HepG2 (cell line): Measurements from ENCODE around the gene FCHSD1. TPM values are rescaled to one million over a fixed set of nuclear protein-coding genes. Genes with fewer than 3 reads are reported as not detected.

Experiments used
- ATAC-seq: fragments of 200-7000 bp; cut with Tn5 transposase; 3 replicates; pipeline ENCODE4 v1.9.1; 2020; ENCODE audit warnings: mild to moderate bottlenecking, moderate library complexity
- BruUV-seq: library from RNA; stranded (reverse); fragments of 400-500 nt; replicated peaks from 2 replicates; lab custom pipeline; 2021; lab: Mats Ljungman, UMichigan
- CTCF ChIA-PET: fragments of 300-600 bp; formaldehyde crosslinking; extraction: SDS; loops from one replicate; lab custom pipeline; 2021; ENCODE audit warnings: low total read pairs, inconsistent platforms, low intra/inter-chr PET ratio; lab: Yijun Ruan, JAX
- POLR2A ChIA-PET: fragments of 350-600 bp; sonication (Branson Sonifier 250); formaldehyde crosslinking; loops from one replicate; lab custom pipeline; 2020; ENCODE audit warnings: antibody characterized with exemption, inconsistent platforms; lab: Yijun Ruan, JAX
- DNase-seq: peaks from one replicate; pipeline ENCODE4 v3.0.0-alpha.2; 2015; ENCODE audit warnings: low spot score
- FAIRE-seq: peaks from 3 replicates; lab custom pipeline; 2011; peaks lifted over from hg19 to GRCh38; lab: Jason Lieb, UNC
- H2AFZ ChIP-seq: one replicate; pipeline ENCODE4 v1.6.1; 2011; ENCODE audit warnings: low read length, inconsistent platforms
- H3K27ac ChIP-seq: fragments of 300-600 bp; 3 replicates; pipeline ENCODE4 v1.8.0; 2011; ENCODE audit warnings: mixed run types, mild to moderate bottlenecking, mixed read lengths, low read length, inconsistent platforms; ENCODE audit not compliant: insufficient read depth; ENCODE audit errors: extremely low read length
- H3K27me3 ChIP-seq, 2 experiments: fragments of 200-600 bp in 1 of 2; 2 replicates in 1 of 2; 3 replicates in 1 of 2; pipeline versions ENCODE4 v1.6.0 to v1.8.0; 2011; ENCODE audit warnings: low read length in 2 of 2, mild to moderate bottlenecking in 2 of 2, moderate library complexity in 2 of 2, inconsistent platforms in 1 of 2; ENCODE audit not compliant: insufficient read depth in 2 of 2, control insufficient read depth in 1 of 2
- H3K36me3 ChIP-seq, 2 experiments: fragments of 200-600 bp in 1 of 2; replicated peaks in 1 of 2; 2 replicates in 1 of 2; 3 replicates in 1 of 2; pipeline versions ENCODE4 v1.5.1 to v1.8.0; 2011; ENCODE audit warnings: low read length in 2 of 2, inconsistent platforms in 1 of 2; ENCODE audit not compliant: insufficient read depth in 2 of 2, control insufficient read depth in 1 of 2
- H3K4me1 ChIP-seq: 2 replicates; pipeline ENCODE4 v1.5.1; 2012; ENCODE audit warnings: low read length, inconsistent platforms; ENCODE audit not compliant: insufficient read depth
- H3K4me2 ChIP-seq: 2 replicates; pipeline ENCODE4 v1.6.0; 2011; ENCODE audit warnings: low read depth, low read length, inconsistent platforms
- H3K4me3 ChIP-seq, 3 experiments: fragments of 200-600 bp in 1 of 3; sonication (generic), shearing (Covaris generic) in 1 of 3; replicated peaks in 1 of 3; 2 replicates each; pipeline ENCODE4 v1.5.1; 2011 to 2016; ENCODE audit warnings: low read length in 3 of 3, inconsistent platforms in 2 of 3, low read depth in 2 of 3, mild to moderate bottlenecking in 2 of 3, control low read depth in 1 of 3, mixed read lengths in 1 of 3; ENCODE audit not compliant: insufficient read depth in 1 of 3
- H3K79me2 ChIP-seq: one replicate; pipeline ENCODE4 v1.6.1; 2011; ENCODE audit warnings: low read length, inconsistent platforms; ENCODE audit not compliant: insufficient read depth
- H3K9ac ChIP-seq: 2 replicates; pipeline ENCODE4 v1.6.0; 2011; ENCODE audit warnings: mild to moderate bottlenecking, low read depth, low read length, inconsistent platforms; ENCODE audit not compliant: insufficient read depth
- H3K9me3 ChIP-seq: 2 replicates; pipeline ENCODE4 v1.5.1; 2012; ENCODE audit warnings: mild to moderate bottlenecking, low read length
- H4K20me1 ChIP-seq: 2 replicates; pipeline ENCODE4 v1.6.0; 2011; ENCODE audit warnings: inconsistent platforms, mild to moderate bottlenecking, low read length, moderate library complexity; ENCODE audit not compliant: insufficient read depth
- ARNT2 ChIP-seq: sonication (generic); formaldehyde crosslinking; IDR thresholded peaks from 2 replicates; pipeline ENCODE4 v1.8.0; 2022; ENCODE audit warnings: mild to moderate bottlenecking, low read depth, missing genetic modification reagents, moderate library complexity
- ASH2L ChIP-seq: fragments of 300-600, 200-600 bp; sonication (generic); IDR thresholded peaks from 2 replicates; pipeline ENCODE4 v1.7.0; 2017; ENCODE audit warnings: low read depth, mild to moderate bottlenecking, moderate library complexity, mixed read lengths, low read length; ENCODE audit not compliant: insufficient read length
- GABPB1 ChIP-seq: IDR thresholded peaks from 2 replicates; pipeline ENCODE4 v1.6.1; 2016; ENCODE audit warnings: mild to moderate bottlenecking, missing genetic modification reagents, moderate library complexity, missing compliant biosample characterization
- HBP1 ChIP-seq: IDR thresholded peaks from 2 replicates; pipeline ENCODE4 v1.6.1; 2016; ENCODE audit warnings: low read depth, control low read depth
- HDAC1 ChIP-seq: sonication (generic); formaldehyde crosslinking; IDR thresholded peaks from 2 replicates; pipeline ENCODE4 v1.5.1; 2020; ENCODE audit warnings: mild to moderate bottlenecking, missing genetic modification reagents
- KLF13 ChIP-seq: sonication (generic); formaldehyde crosslinking; IDR thresholded peaks from 2 replicates; pipeline ENCODE4 v1.4.0; 2020; ENCODE audit warnings: mild to moderate bottlenecking, missing genetic modification reagents
- KMT2A ChIP-seq: sonication (generic); formaldehyde crosslinking; IDR thresholded peaks from 2 replicates; pipeline ENCODE4 v1.4.0; 2020; ENCODE audit warnings: missing genetic modification reagents
- PCBP1 ChIP-seq: fragments of 200-400 bp; formaldehyde crosslinking; IDR thresholded peaks from 2 replicates; pipeline ENCODE4 v1.6.1; 2017; ENCODE audit warnings: mild to moderate bottlenecking, low read depth, low read length, borderline replicate concordance
- RFXANK ChIP-seq: IDR thresholded peaks from 2 replicates; pipeline ENCODE4 v1.6.1; 2016
- SOX6 ChIP-seq, 2 experiments: fragments of 450-650 bp in 1 of 2; sonication (generic) in 1 of 2; formaldehyde crosslinking in 1 of 2; IDR thresholded peaks; 2 replicates each; pipeline versions ENCODE4 v1.4.0 to v1.6.1; 2017 to 2020; ENCODE audit warnings: antibody characterized with exemption in 1 of 2, mild to moderate bottlenecking in 1 of 2, missing genetic modification reagents in 1 of 2
- SRSF1 ChIP-seq: fragments of 200-400 bp; formaldehyde crosslinking; optimal IDR thresholded peaks from 2 replicates; pipeline ENCODE3; 2017; ENCODE audit warnings: mild to moderate bottlenecking, low read depth, low read length, moderate library complexity
- STAG1 ChIP-seq: sonication (generic); formaldehyde crosslinking; IDR thresholded peaks from 2 replicates; pipeline ENCODE4 v1.4.0; 2020; ENCODE audit warnings: missing genetic modification reagents
- TERF1 ChIP-seq: sonication (generic); formaldehyde crosslinking; IDR thresholded peaks from 2 replicates; pipeline ENCODE4 v1.8.0; 2022; ENCODE audit warnings: mild to moderate bottlenecking, missing genetic modification reagents, moderate library complexity
- TFDP2 ChIP-seq: sonication (generic); formaldehyde crosslinking; IDR thresholded peaks from 2 replicates; pipeline ENCODE4 v1.4.0; 2020; ENCODE audit warnings: missing genetic modification reagents
- ZBTB42 ChIP-seq: sonication (generic); formaldehyde crosslinking; IDR thresholded peaks from 2 replicates; pipeline ENCODE4 v1.5.0; 2020; ENCODE audit warnings: mild to moderate bottlenecking, missing genetic modification reagents
- ZEB1 ChIP-seq: IDR thresholded peaks from 2 replicates; pipeline ENCODE4 v1.6.1; 2012; ENCODE audit warnings: mild to moderate bottlenecking, low read depth, inconsistent platforms; ENCODE audit not compliant: insufficient replicate concordance
- ZNF225 ChIP-seq: sonication (generic); formaldehyde crosslinking; IDR thresholded peaks from 2 replicates; pipeline ENCODE4 v1.4.0; 2020; ENCODE audit warnings: mild to moderate bottlenecking, missing genetic modification reagents
- ZNF530 ChIP-seq: sonication (generic); formaldehyde crosslinking; IDR thresholded peaks from 2 replicates; pipeline ENCODE4 v1.5.0; 2020; ENCODE audit warnings: low read depth, mild to moderate bottlenecking, missing genetic modification reagents
- ZNF547 ChIP-seq: sonication (generic); formaldehyde crosslinking; IDR thresholded peaks from 2 replicates; pipeline ENCODE4 v1.5.1; 2020; ENCODE audit warnings: mild to moderate bottlenecking, missing genetic modification reagents
- ZNF615 ChIP-seq: sonication (generic); formaldehyde crosslinking; IDR thresholded peaks from 2 replicates; pipeline ENCODE4 v1.5.0; 2020; ENCODE audit warnings: mild to moderate bottlenecking, missing genetic modification reagents, borderline replicate concordance
- ZNF772 ChIP-seq: sonication (generic); formaldehyde crosslinking; IDR thresholded peaks from 2 replicates; pipeline ENCODE4 v1.5.0; 2020; ENCODE audit warnings: mild to moderate bottlenecking, missing genetic modification reagents
- ZNF790 ChIP-seq: sonication (generic); formaldehyde crosslinking; IDR thresholded peaks from 2 replicates; pipeline ENCODE4 v1.8.0; 2022; ENCODE audit warnings: missing genetic modification reagents, mild to moderate bottlenecking, borderline replicate concordance
- WGBS: methylation state at CpG from one replicate; pipeline ENCODE4 v1.1.6; 2017; ENCODE audit warnings: low lambda C conversion rate; 5-methylcytosine and 5-hydroxymethylcytosine counted together
- in situ Hi-C: cut with HindIII; loops from 2 replicates; pipeline ENCODE4 v1.10.0; 2017; ENCODE audit warnings: low pct_unique_long_range_greater_than_20kb; ENCODE audit not compliant: extremely low pct_ligation_motif_present
- intact Hi-C: fragments of 100-400 bp; cut with micrococcal nuclease; formaldehyde crosslinking; loops from one replicate; pipeline ENCODE4 v1.10.0; 2022; ENCODE audit not compliant: unreplicated experiment
- polyA plus RNA-seq, 8 experiments: library from polyadenylated mRNA; depleted of rRNA in 3 of 8; stranded (reverse) in 7 of 8; unstranded in 1 of 8; fragments of >200 nt; fragmentation: Illumina TruSeq in 4 of 8; extraction: Trizol in 4 of 8; gene quantifications; 2 replicates each; pipeline versions ENCODE4 v1.2.1 to v1.2.3, GENCODE V29; 2011 to 2016; ENCODE audit warnings: low read depth in 4 of 8, missing spikeins in 1 of 8, mixed read lengths in 1 of 8; ENCODE audit not compliant: insufficient read depth in 1 of 8
- total RNA-seq, 5 experiments: library from RNA; depleted of rRNA; stranded (reverse); fragments of >200 nt; fragmentation: Illumina TruSeq; extraction: Trizol; gene quantifications; 2 replicates each; pipeline ENCODE4 v1.2.3, GENCODE V29; 2016; ENCODE audit warnings: low read depth in 1 of 5

Gene FCHSD1
- total and polyA plus RNA-seq, 2 of the 13 experiments (the other 11 are each of a cell fraction or from before 2014, with no cell fraction given) = 5.5 to 15.4 TPM

GRCh38 chr5:141664733-141665461, 13.7 kb upstream of the FCHSD1 start:
- Histone ChIP-seq H3K4me1 (0 out of 2 replicates have a peak, but pooled peaks cover 4% of the 10 kb centered on the region), H3K4me2 (no peak overlapping the region), H3K27me3 (no peaks in the 10 kb centered on the region; a peak in 1 of 5 replicates), H3K36me3 (no peaks in the 10 kb centered on the region), H2AFZ (no peak overlapping the region), H3K4me3 (no peak overlapping the region), H3K9ac (no peak overlapping the region), H3K79me2 (no peaks in the 10 kb centered on the region), H3K9me3 (no peaks in the 10 kb centered on the region), H3K27ac (no peak overlapping the region), H4K20me1 (no peaks in the 10 kb centered on the region)
- no TSS peak for BruUV-seq
- FAIRE-seq (peak; percentile 87), DNase-seq (peak; percentile 56), ATAC-seq (peak; percentile 90)
- POLR2A ChIA-PET = no interaction called here
- WGBS = 62% methylated on average over 2 of the region's 13 CpGs
- intact Hi-C loops = loop anchor here (1.0 to 10.0 kb wide), 2 partner anchors 27 to 480 kb away; no protein-coding TSS in a partner anchor
- in situ Hi-C loops = no loop called here
- CTCF ChIA-PET = interaction anchor here (1.0 to 1.5 kb wide), 3 partner anchors 149 to 348 kb away, joined by 3 to 8 read pairs (median 4); partner anchors contain the start of gene GNPDA1
- TF ChIP-seq TFDP2 (CRISPR knock-in tag) (no peak), ZBTB42 (CRISPR knock-in tag) (no peak), ZNF615 (CRISPR knock-in tag) (no peak), TERF1 (no peak), ZNF530 (no peak), ZNF772 (CRISPR knock-in tag) (no peak), KLF13 (CRISPR knock-in tag) (no peak), ZNF547 (CRISPR knock-in tag) (no peak), STAG1 (CRISPR knock-in tag) (peak; percentile 81), HBP1 (CRISPR knock-in tag) (no peak), KMT2A (no peak), ARNT2 (no peak), SRSF1 (no peak), SOX6 (IDR thresholded peaks at IDR 0.05) (no peak), SOX6 (CRISPR knock-in tag; IDR thresholded peaks at IDR 0.05) (0 out of 2 replicates have a peak, but pooled peaks have one; percentile 25), HDAC1 (CRISPR knock-in tag) (no peak), RFXANK (CRISPR knock-in tag) (no peak), ASH2L (no peak), ZNF225 (CRISPR knock-in tag) (no peak), GABPB1 (CRISPR knock-in tag) (peak; percentile 17; the same call in 1 of the 2 replicates), PCBP1 (no peak), ZEB1 (no peak), ZNF790 (no peak)
